ENCODE measurements around the gene C16orf74. TPM values are rescaled to one million over a fixed set of nuclear protein-coding genes. Genes with fewer than 3 reads are reported as not detected.

Gene C16orf74
- total RNA-seq, 1 donor from 2014 or later, result 4.7 TPM

- H3K9ac ChIP-seq (ENCODE audit: low read length), result no peak overlapping the region
Observed at GRCh38 chr16:85709766-85710585, 40.9 kb downstream of the C16orf74 start.

GRCh38 chr16:85708338-85708737 lies 42.6 kb downstream of the C16orf74 start:
- Histone ChIP-seq H3K4me3 (ENCODE audit: insufficient read depth, low read depth, low read length) (no peak overlapping the region), H3K36me3 (ENCODE audit: insufficient read depth, low read length) (no peaks in the 10 kb centered on the region), H3K27ac (ENCODE audit: low read depth, low read length) (no peak overlapping the region), H3K9me3 (ENCODE audit: insufficient read depth, low read depth, low read length) (peaks cover 7% of the 10 kb centered on the region), H3K9ac (ENCODE audit: low read length) (no peak overlapping the region), H3K4me1 (ENCODE audit: insufficient read depth, low read length) (no peaks in the 10 kb centered on the region), H4K20me1 (ENCODE audit: insufficient read depth, low read length) (no peaks in the 10 kb centered on the region), H3K4me2 (ENCODE audit: low read length) (no peak overlapping the region), H3K27me3 (ENCODE audit: insufficient read depth, low read length) (no peaks in the 10 kb centered on the region), H3K79me2 (ENCODE audit: insufficient read depth, low read length) (no peaks in the 10 kb centered on the region), H2AFZ (ENCODE audit: low read depth, low read length) (no peak overlapping the region)
- no peak overlapping the region for H3K27ac Mint-ChIP-seq (ENCODE audit: unreplicated experiment)
- H3K9me3 Mint-ChIP-seq (ENCODE audit: unreplicated experiment), result peaks cover 7% of the 10 kb centered on the region
- peaks cover 5% of the 10 kb centered on the region for H3K27me3 Mint-ChIP-seq (ENCODE audit: low read depth, unreplicated experiment)
- peaks cover 5% of the 10 kb centered on the region for H3K36me3 Mint-ChIP-seq (ENCODE audit: low read depth, unreplicated experiment)
- H3K4me1 Mint-ChIP-seq (ENCODE audit: low read depth, unreplicated experiment), result no peaks in the 10 kb centered on the region
- TF ChIP-seq CTCF (IDR thresholded peaks at IDR 0.05; ENCODE audit: insufficient read depth, low read depth, low read length) (no peak), EZH2 (IDR thresholded peaks at IDR 0.05; ENCODE audit: insufficient read depth, low read length) (no peak)
- no peak for DNase-seq (ENCODE audit: low read depth)
- H3K4me3 Mint-ChIP-seq (ENCODE audit: unreplicated experiment), result no peak overlapping the region
- no peak for FAIRE-seq

More at GRCh38 chr16:85709766-85710585, 40.9 kb downstream of the C16orf74 start:
- Histone ChIP-seq H3K4me2 (ENCODE audit: low read length) (no peak overlapping the region), H3K4me3 (ENCODE audit: insufficient read depth, low read depth, low read length) (no peak overlapping the region), H3K27ac (ENCODE audit: low read depth, low read length) (no peak overlapping the region), H2AFZ (ENCODE audit: low read depth, low read length) (no peak overlapping the region), H3K36me3 (ENCODE audit: insufficient read depth, low read length) (no peaks in the 10 kb centered on the region), H3K27me3 (ENCODE audit: insufficient read depth, low read length) (no peaks in the 10 kb centered on the region), H3K4me1 (ENCODE audit: insufficient read depth, low read length) (no peaks in the 10 kb centered on the region), H3K9me3 (ENCODE audit: insufficient read depth, low read depth, low read length) (peaks cover 7% of the 10 kb centered on the region), H4K20me1 (ENCODE audit: insufficient read depth, low read length) (no peaks in the 10 kb centered on the region), H3K79me2 (ENCODE audit: insufficient read depth, low read length) (no peaks in the 10 kb centered on the region)
- Mint-ChIP-seq H3K9me3 (ENCODE audit: unreplicated experiment) (peaks cover 7% of the 10 kb centered on the region), H3K27ac (ENCODE audit: unreplicated experiment) (no peak overlapping the region), H3K4me1 (ENCODE audit: low read depth, unreplicated experiment) (peaks cover under 1% of the 10 kb centered on the region), H3K4me3 (ENCODE audit: unreplicated experiment) (no peak overlapping the region), H3K27me3 (ENCODE audit: low read depth, unreplicated experiment) (peaks cover 7% of the 10 kb centered on the region), H3K36me3 (ENCODE audit: low read depth, unreplicated experiment) (peaks cover 5% of the 10 kb centered on the region)
- no peak for DNase-seq (ENCODE audit: low read depth)
- FAIRE-seq, result no peak
- TF ChIP-seq CTCF (IDR thresholded peaks at IDR 0.05; ENCODE audit: insufficient read depth, low read depth, low read length) (no peak), EZH2 (IDR thresholded peaks at IDR 0.05; ENCODE audit: insufficient read depth, low read length) (no peak)

DNA sequence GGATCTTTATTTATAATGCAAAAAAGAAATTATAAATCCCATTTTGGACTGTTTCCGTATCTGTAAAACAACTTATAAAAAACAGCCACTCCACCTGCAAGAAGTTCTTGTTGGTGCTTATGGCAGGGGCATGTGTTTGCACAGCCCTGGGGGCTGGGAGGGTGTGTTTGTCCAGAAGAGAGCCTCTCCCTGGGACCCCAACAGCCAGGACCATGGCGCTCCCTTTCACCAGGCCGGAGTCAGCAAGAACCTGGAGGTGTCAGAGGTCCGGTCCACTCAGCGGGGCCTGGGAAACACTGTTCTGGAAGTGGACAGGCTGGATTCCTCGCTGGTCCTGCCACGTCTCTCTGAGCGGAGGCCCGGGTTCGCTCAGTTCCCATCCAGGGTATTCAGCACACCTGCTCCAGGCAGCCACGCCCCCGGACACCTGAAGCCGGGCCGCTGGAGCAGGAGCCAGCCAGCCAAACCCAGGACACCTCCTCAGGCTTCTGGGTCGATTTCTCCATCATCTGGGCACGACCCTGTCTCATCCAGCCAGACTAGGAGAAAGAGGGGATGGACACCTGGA lies 43.3 kb downstream of the C16orf74 start:
- H3K9ac ChIP-seq (ENCODE audit: low read length), result no peak overlapping the region
- DNase-seq (ENCODE audit: low read depth), result no peak
- no peaks in the 10 kb centered on the region for H4K20me1 ChIP-seq (ENCODE audit: insufficient read depth, low read length)
- H3K36me3 ChIP-seq (ENCODE audit: insufficient read depth, low read length), result no peaks in the 10 kb centered on the region
- no peak overlapping the region for H3K27ac ChIP-seq (ENCODE audit: low read depth, low read length)
- TF ChIP-seq CTCF (IDR thresholded peaks at IDR 0.05; ENCODE audit: insufficient read depth, low read depth, low read length) (no peak), EZH2 (IDR thresholded peaks at IDR 0.05; ENCODE audit: insufficient read depth, low read length) (no peak)
- H3K9me3 ChIP-seq (ENCODE audit: insufficient read depth, low read depth, low read length), result peaks cover 7% of the 10 kb centered on the region
- H3K79me2 ChIP-seq (ENCODE audit: insufficient read depth, low read length), result no peaks in the 10 kb centered on the region
- Mint-ChIP-seq H3K27ac (ENCODE audit: unreplicated experiment) (no peak overlapping the region), H3K27me3 (ENCODE audit: low read depth, unreplicated experiment) (peaks cover 5% of the 10 kb centered on the region), H3K4me1 (ENCODE audit: low read depth, unreplicated experiment) (no peaks in the 10 kb centered on the region), H3K36me3 (ENCODE audit: low read depth, unreplicated experiment) (peaks cover 3% of the 10 kb centered on the region), H3K9me3 (ENCODE audit: unreplicated experiment) (peaks cover 7% of the 10 kb centered on the region), H3K4me3 (ENCODE audit: unreplicated experiment) (no peak overlapping the region)
- H2AFZ ChIP-seq (ENCODE audit: low read depth, low read length), result no peak overlapping the region
- no peaks in the 10 kb centered on the region for H3K27me3 ChIP-seq (ENCODE audit: insufficient read depth, low read length)
- H3K4me2 ChIP-seq (ENCODE audit: low read length), result no peak overlapping the region
- no peak overlapping the region for H3K4me3 ChIP-seq (ENCODE audit: insufficient read depth, low read depth, low read length)
- no peaks in the 10 kb centered on the region for H3K4me1 ChIP-seq (ENCODE audit: insufficient read depth, low read length)
- no peak for FAIRE-seq
